Brain microvascular endothelial cell (primary cell): ENCODE measurements around the gene CERS4.

ENCODE experiments used
- DNase-seq: peaks from one replicate; pipeline ENCODE4 v3.0.0-alpha.2; 2020
- H3K27ac ChIP-seq: fragments of 250-450 bp; sonication (Bioruptor Pico); 2 replicates; pipeline ENCODE4 v1.5.1; 2020; ENCODE audit warnings: mild to moderate bottlenecking, moderate library complexity
- H3K27me3 ChIP-seq: fragments of 250-450 bp; sonication (Bioruptor Pico); replicated peaks from 2 replicates; pipeline ENCODE4 v1.5.1; 2020; ENCODE audit warnings: mild to moderate bottlenecking
- H3K36me3 ChIP-seq: fragments of 250-450 bp; sonication (Bioruptor Pico); replicated peaks from 2 replicates; pipeline ENCODE4 v1.5.1; 2020; ENCODE audit warnings: mild to moderate bottlenecking
- H3K4me3 ChIP-seq: 2 replicates; pipeline ENCODE4 v1.5.1; 2011; ENCODE audit warnings: low read depth, mild to moderate bottlenecking, control low read depth, low read length, moderate library complexity
- in situ Hi-C: cut with HindIII; loops from 2 replicates; pipeline ENCODE4 v1.10.0; 2017; ENCODE audit warnings: low sequenced_read_pairs, low pct_ligation_motif_present
- TF ChIP-seq, protein P1 (sequence below): IDR thresholded peaks from 2 replicates; pipeline ENCODE4 v1.5.1; 2011; ENCODE audit warnings: low read depth, mild to moderate bottlenecking, moderate library complexity, low read length, control low read depth, inconsistent platforms; ENCODE audit errors: missing control alignments

The CERS4 gene

DNA sequence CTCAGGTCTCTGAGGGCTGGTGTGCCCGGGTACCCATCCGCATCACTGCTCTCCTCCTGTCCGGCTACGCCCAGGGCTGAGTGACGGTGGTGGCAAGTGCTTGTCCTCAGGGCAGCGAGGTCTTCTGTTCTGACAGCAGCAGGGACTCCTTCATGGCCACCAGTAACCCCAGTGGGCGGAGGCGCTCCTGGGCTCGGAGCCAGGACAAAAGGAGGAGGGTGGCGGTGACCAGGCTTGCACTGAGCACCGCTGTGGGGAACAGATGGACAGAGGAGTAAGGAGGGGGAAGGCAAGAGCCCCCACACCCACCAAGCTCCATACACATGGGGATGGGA lies 93.2 kb downstream of the CERS4 start:
- Histone ChIP-seq H3K4me3 (no peak overlapping the region), H3K27ac (no peak overlapping the region), H3K27me3 (no peaks in the 10 kb centered on the region), H3K36me3 (no peaks in the 10 kb centered on the region)
- no peak for DNase-seq
- in situ Hi-C loops: no loop called here
- TF ChIP-seq, protein P1, sequence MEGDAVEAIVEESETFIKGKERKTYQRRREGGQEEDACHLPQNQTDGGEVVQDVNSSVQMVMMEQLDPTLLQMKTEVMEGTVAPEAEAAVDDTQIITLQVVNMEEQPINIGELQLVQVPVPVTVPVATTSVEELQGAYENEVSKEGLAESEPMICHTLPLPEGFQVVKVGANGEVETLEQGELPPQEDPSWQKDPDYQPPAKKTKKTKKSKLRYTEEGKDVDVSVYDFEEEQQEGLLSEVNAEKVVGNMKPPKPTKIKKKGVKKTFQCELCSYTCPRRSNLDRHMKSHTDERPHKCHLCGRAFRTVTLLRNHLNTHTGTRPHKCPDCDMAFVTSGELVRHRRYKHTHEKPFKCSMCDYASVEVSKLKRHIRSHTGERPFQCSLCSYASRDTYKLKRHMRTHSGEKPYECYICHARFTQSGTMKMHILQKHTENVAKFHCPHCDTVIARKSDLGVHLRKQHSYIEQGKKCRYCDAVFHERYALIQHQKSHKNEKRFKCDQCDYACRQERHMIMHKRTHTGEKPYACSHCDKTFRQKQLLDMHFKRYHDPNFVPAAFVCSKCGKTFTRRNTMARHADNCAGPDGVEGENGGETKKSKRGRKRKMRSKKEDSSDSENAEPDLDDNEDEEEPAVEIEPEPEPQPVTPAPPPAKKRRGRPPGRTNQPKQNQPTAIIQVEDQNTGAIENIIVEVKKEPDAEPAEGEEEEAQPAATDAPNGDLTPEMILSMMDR: no peak

DNA sequence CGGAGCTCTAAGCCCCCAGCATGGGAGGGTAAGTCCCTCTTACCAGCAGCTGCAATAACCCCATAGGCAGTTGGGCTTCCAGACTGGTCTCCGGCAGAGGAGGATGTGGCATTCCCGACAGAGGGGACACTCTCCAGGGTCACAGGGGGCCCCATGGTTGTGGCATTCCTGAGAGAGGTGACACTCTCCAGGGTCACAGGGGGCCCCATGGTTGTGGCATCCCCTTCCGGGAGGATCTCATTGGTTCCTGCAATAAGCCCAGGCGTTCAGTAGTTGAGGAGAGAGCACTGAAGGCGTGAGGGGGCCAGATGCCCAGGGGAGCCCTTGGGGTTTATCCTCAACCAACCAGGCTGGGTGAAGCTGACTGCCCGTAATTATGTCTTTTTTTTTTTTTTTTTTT lies 93.6 kb downstream of the CERS4 start:
- no peak overlapping the region for H3K4me3 ChIP-seq
- no peak for DNase-seq
- TF ChIP-seq, protein P1: no peak
- H3K27me3 ChIP-seq: no peaks in the 10 kb centered on the region
- in situ Hi-C loops: no loop called here
- H3K27ac ChIP-seq: no peak overlapping the region
- no peaks in the 10 kb centered on the region for H3K36me3 ChIP-seq

DNA sequence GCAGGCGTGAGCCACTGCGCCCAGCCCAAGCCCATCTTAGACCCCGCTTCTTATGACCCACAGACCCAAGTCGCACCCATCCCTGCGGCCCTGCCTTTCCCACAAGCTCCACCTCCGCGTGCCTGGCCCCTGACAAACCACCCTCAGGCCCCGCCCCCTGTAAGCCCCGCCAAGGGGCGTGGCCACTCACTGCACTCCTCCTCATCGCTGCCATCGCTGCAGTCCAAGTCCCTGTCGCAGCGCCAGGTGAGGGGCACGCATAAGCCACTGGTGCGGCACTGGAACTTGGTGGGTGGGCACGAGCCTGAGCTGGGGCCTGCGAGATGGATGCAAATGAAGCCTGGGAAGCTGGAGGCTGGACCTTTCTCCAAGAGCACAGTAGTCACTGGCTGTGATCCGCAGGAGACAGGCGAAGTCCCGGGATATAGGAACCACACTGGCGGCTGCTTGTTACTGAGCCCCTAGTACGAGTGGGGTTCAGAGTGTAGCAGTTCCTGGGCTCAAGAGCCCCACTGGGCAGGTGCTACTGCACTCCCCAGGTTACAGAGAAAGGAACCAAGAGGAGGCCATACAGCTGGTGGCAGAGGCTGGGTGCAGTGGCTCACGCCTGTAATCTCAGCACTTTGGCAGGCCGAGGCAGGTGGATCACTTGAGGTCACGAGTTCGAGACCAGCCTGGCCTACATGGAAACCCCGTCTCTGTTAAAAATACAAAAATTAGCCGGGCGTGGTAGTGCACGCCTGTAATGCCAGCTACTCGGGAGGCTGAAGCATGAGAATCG lies 95.9 kb downstream of the CERS4 start:
- TF ChIP-seq, protein P1: no peak
- in situ Hi-C loops: no loop called here
- Histone ChIP-seq H3K36me3 (peaks cover 5% of the 10 kb centered on the region), H3K27ac (no peak overlapping the region), H3K4me3 (no peak overlapping the region), H3K27me3 (no peaks in the 10 kb centered on the region)
- no peak for DNase-seq

DNA sequence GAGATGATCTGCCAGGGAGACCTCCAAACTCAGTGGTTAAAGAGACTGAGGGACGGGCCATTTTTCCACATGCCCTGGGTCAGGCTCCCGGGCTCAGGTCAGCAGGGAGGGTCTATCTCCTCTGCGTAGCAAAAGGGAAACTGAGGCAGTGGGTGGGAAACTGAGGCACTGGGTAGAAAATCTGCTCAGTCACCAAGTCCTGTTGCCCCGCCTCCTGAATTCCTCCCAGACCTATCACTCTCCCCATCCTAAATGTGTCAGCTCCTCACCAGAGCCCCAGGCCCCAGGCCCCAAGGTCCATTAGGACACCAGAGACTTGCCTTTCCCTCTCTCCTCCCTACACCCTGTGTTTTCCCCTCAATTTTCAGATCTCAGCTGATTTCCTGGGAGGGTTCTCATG lies 96.6 kb downstream of the CERS4 start:
- in situ Hi-C loops: no loop called here
- no peak for DNase-seq
- H3K27me3 ChIP-seq: no peaks in the 10 kb centered on the region
- no peak overlapping the region for H3K27ac ChIP-seq
- no peak overlapping the region for H3K4me3 ChIP-seq
- peaks cover 5% of the 10 kb centered on the region for H3K36me3 ChIP-seq
- TF ChIP-seq, protein P1: no peak

DNA sequence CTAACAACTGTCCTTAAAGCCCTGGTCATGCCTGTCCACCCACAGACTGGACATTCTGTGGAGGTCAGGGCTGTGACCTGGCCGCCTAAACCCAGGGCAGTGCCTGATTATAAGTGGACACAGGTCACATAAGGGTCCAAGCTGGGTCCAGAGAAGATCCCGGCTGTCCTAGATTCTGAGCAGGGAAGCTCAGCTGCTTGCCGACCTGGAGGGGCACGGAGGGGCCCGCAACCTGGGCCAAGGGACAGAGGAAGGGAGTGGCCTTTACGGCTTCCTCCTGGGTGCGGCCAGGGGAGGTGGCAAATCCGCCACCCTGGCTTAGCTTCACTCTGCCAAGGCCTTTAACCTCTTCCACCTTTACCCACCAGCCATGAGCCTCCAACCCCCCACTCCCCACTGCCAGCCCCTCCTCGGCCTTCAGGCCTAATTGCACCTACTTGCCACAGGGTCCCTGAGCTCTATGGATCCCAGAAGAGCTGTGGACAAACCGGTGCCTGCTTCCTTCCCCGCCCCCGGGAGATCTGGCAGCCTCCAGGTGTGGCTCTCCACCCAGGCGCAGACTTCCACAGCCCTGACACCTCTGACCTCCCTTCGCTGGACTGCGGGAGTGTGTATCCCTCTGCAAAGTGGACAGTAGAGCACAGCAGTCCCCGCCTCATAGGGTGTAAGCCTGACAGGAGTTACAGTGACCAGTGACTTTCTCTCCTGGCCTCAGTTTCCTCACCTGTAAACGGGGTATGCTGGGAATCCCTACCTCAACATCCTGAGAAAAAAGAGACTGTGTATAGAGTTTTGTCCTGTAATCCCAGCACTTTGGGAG lies 97.3 kb downstream of the CERS4 start:
- in situ Hi-C loops: no loop called here
- no peaks in the 10 kb centered on the region for H3K27me3 ChIP-seq

More for the DNA sequence above, 97.3 kb downstream of the CERS4 start:
- Histone ChIP-seq H3K4me3 (no peak overlapping the region), H3K36me3 (peaks cover 10% of the 10 kb centered on the region), H3K27ac (no peak overlapping the region)
- TF ChIP-seq, protein P1: no peak
- DNase-seq: no peak
